Brain microvascular endothelial cell (primary cell): ENCODE data around the gene INHBC.
A peak's percentile ranks its signal among the peaks of the same experiment; 100 is the strongest.

Experiments
- DNase-seq: peaks from one replicate; pipeline ENCODE4 v3.0.0-alpha.2; 2020
- H3K27ac ChIP-seq: fragments of 250-450 bp; sonication (Bioruptor Pico); 2 replicates; pipeline ENCODE4 v1.5.1; 2020; ENCODE audit warnings: mild to moderate bottlenecking, moderate library complexity
- H3K27me3 ChIP-seq: fragments of 250-450 bp; sonication (Bioruptor Pico); replicated peaks from 2 replicates; pipeline ENCODE4 v1.5.1; 2020; ENCODE audit warnings: mild to moderate bottlenecking
- H3K36me3 ChIP-seq: fragments of 250-450 bp; sonication (Bioruptor Pico); replicated peaks from 2 replicates; pipeline ENCODE4 v1.5.1; 2020; ENCODE audit warnings: mild to moderate bottlenecking
- H3K4me3 ChIP-seq: 2 replicates; pipeline ENCODE4 v1.5.1; 2011; ENCODE audit warnings: low read depth, mild to moderate bottlenecking, control low read depth, low read length, moderate library complexity
- in situ Hi-C: cut with HindIII; loops from 2 replicates; pipeline ENCODE4 v1.10.0; 2017; ENCODE audit warnings: low sequenced_read_pairs, low pct_ligation_motif_present
- TF ChIP-seq, protein P1 (sequence below): IDR thresholded peaks from 2 replicates; pipeline ENCODE4 v1.5.1; 2011; ENCODE audit warnings: low read depth, mild to moderate bottlenecking, moderate library complexity, low read length, control low read depth, inconsistent platforms; ENCODE audit errors: missing control alignments

The INHBC gene

DNA sequence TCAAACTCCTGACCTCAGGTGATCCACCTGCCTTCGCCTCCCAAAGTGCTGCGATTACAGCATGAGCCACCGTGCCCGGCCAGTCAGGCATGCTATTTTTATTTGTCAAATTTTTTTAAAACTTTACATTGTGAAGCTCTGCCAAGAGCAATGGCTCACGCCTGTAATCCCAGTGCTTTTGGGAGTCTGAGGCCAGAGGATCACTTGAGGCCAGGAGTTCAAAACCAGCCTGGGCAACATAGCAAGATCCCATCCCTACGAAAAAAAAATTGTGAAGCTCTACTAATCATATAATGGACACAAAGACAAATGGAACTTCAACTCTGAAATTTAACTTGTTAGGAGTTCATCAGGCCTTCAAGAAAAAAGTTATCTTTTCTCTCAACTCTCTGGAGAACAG is 5.6 kb upstream of the INHBC start:
- Histone ChIP-seq H3K36me3 (no peaks in the 10 kb centered on the region), H3K27ac (no peak overlapping the region), H3K27me3 (no peaks in the 10 kb centered on the region), H3K4me3 (no peak overlapping the region)
- no peak for DNase-seq
- TF ChIP-seq, protein P1, sequence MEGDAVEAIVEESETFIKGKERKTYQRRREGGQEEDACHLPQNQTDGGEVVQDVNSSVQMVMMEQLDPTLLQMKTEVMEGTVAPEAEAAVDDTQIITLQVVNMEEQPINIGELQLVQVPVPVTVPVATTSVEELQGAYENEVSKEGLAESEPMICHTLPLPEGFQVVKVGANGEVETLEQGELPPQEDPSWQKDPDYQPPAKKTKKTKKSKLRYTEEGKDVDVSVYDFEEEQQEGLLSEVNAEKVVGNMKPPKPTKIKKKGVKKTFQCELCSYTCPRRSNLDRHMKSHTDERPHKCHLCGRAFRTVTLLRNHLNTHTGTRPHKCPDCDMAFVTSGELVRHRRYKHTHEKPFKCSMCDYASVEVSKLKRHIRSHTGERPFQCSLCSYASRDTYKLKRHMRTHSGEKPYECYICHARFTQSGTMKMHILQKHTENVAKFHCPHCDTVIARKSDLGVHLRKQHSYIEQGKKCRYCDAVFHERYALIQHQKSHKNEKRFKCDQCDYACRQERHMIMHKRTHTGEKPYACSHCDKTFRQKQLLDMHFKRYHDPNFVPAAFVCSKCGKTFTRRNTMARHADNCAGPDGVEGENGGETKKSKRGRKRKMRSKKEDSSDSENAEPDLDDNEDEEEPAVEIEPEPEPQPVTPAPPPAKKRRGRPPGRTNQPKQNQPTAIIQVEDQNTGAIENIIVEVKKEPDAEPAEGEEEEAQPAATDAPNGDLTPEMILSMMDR = no peak
- in situ Hi-C loops = no loop called here

DNA sequence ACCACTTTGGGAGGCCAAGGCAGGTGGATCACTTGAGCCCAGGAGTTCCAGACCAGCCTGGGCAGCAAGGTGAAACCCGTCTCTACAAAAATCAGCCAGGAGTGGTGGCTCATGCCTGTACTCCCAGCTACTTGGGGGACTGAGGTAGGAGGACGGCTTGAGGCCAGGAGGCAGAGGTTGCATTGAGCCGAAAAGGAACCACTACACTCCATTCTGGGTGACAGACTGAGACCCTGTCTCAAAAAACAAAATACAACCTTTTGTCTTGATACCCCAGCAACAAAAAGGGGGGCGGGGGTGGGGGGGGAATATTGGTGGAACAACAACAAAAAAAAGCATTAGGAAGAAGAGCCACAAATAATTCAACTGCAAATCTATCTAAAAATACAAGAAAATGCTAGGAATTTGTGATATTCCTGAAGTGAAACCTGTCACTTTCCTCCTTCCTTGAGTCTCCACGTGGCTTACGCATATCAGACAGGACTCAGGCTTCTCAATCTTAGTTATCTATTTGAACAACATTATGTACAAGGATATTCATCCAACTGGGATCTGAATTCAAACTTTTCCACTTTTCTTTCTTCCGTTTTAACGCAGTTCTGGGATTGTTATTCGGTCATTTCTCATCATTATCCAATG is 5.0 kb upstream of the INHBC start:
- in situ Hi-C loops = no loop called here
- Histone ChIP-seq H3K27me3 (no peaks in the 10 kb centered on the region), H3K4me3 (peak overlapping the region; percentile 57), H3K27ac (peak overlapping the region; percentile 69), H3K36me3 (no peaks in the 10 kb centered on the region)
- no peak for DNase-seq
- TF ChIP-seq, protein P1 = no peak

DNA sequence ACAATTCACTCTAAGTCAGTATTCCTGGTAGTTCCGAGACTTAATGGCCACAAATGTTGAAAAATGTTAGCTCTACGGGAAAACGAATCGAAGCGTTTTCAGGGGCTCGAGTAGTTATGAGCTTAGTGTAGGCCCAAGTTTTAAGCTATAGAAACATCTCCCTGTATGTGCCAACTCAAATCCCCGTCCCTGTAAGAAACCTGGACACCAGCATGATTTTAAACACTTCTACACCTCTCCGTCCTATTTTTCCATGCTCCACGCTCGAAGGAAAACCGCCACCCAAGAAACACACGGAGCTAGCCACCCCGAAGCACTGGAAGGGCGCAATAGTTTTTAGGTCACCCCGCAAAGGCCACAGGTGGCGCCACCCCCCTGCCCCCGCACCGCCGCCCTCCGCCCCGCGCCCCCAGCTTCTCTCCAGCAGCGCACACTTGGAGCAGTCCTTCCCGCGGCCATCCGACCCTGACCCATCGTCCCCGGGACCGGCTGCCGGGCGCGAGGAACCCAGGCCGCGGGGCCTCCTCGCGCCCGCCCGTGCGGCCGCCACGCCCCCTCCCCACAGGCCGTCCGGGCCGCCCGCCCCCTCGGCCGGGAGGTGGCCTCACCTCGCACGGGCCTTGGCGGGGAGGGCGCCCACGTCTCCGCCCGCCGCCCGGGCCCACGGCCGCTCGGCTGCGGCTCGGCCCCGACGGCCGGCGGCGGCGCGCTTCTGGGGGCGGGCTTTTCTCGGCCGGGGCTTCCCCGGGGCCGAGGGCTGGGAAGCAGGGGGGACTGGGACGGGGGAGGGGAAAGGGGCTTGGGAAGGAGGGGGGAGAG is 4.3 kb upstream of the INHBC start:
- TF ChIP-seq, protein P1 = no peak
- Histone ChIP-seq H3K27ac (peak overlapping the region; percentile 69), H3K36me3 (no peaks in the 10 kb centered on the region), H3K27me3 (no peaks in the 10 kb centered on the region), H3K4me3 (peak overlapping the region; percentile 57)
- in situ Hi-C loops = no loop called here
- DNase-seq = peak; percentile 9

DNA sequence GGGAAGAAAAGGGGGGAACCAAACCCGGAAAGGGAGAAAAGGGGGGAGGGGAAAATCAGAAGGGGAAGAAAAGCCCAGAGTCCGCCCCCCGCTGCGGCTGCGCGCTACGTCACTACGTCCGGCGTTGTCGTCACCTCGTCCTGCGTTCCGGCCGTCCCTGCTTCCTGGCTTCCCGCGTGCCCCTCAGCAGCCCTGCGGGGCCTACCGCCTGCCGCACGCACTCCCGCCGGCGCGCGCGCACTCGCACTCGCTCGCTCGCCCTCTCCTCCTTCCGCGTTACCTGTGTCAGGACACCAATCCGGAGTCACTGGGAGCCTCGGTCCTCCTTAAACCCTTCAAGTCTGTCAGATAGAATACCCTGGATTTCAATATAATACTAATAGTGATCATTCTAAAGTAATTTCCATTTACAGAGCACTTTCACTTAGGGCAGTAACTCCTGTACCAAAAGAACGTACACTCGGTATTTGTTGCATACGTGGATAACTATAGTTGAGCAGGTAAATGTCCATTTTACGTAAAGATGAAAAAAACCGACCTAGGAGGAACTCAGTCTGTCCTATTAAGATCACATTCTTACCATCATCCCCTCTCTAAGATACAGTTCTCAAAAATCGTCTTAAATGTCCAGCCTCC is 3.5 kb upstream of the INHBC start, which contains the start of gene R3HDM2:
Gene R3HDM2, minus strand, starts transcription at position 113 of the 636 bp plus-strand sequence. CDS start 120,615 bp downstream, outside the sequence.
- in situ Hi-C loops = no loop called here
- Histone ChIP-seq H3K27me3 (no peaks in the 10 kb centered on the region), H3K4me3 (peak within 1 kb of the TSS; percentile 57), H3K36me3 (no peaks in the 10 kb centered on the region), H3K27ac (peak within 1 kb of the TSS; percentile 69)
- TF ChIP-seq, protein P1 = no peak
- DNase-seq = peak; percentile 91

DNA sequence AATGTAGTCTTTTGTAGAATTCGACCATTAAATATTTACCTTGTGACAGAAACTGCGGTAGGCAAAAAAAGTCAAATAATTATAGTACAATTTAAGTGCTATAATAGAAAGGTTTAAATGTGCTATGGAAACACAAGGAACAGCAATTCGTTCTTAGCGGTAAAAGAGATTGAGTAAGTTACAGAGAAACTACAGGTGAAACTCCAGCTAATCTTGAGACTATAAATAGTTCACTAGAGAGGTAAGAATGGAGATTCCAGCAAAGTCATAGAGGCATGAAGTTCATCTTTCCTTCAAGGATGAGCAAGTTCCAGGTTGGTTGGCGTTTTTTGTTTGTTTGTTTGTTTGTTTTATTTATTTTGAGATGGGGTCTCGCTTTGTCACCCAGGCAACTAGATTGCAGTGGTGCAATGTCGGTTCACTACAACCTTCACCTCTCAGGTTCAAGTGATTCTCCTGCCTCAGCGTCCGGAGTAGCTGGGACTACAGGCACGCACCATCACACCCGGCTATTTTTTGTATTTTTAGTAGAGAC is 2.9 kb upstream of the INHBC start:
- H3K36me3 ChIP-seq = no peaks in the 10 kb centered on the region
- no peak overlapping the region for H3K4me3 ChIP-seq
- DNase-seq = no peak
- H3K27ac ChIP-seq = no peak overlapping the region
- TF ChIP-seq, protein P1 = no peak
- in situ Hi-C loops = no loop called here
- H3K27me3 ChIP-seq = no peaks in the 10 kb centered on the region
